Fibroblast of skin of right quadriceps (primary cell): ENCODE measurements around the gene MYL12A.

Source experiments
- DNase-seq: peaks from one replicate; pipeline ENCODE4 v3.0.0-alpha.2; 2013

The MYL12A gene

GRCh38 chr18:3226048-3226447, 21.6 kb upstream of the MYL12A start:
- DNase-seq = no peak

DNA sequence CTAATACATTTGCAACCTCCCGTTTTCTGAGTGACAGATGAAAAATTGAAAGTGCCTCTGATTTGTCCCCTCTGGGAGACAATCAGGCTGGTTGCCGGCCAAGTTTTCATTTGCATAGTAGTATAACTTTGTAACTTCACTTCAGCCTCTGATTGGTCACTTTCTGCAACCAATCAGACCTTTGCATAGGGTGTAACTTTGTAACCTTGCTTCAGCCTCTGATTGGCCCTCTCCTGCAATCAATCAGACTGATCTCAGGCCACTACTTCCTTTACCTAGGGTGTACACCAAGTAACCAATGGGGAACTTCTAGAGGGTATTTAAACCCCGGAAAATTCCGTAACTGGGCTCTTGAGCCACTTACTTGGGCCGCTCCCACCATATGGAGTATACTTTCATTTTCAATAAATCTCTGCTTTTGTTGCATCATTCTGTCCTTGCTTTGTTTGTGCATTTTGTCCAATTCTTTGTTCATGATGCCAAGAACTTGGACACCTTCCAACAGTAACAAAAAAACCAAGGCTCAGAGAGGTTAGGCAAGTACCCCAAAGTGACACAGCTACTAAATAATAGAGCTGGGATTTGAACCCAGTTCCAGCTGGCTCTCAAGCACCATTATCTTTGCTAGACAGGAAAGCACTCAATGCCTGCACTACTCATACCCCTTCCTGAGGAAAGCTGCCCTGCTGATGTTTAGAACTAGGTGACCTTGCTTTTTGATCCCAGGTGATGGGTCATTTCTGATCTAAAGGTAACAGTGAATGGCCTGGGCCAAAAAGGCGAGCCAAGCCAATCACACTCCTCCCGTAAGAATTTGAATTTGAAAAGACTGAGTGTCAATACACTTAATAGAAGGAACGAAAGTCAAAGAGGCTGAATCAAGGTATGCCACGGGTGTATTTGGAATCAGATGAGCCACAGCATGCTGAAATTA, 16.9 kb upstream of the MYL12A start:
- DNase-seq = no peak

- DNase-seq = no peak
Measured at GRCh38 chr18:3233004-3233403, 14.6 kb upstream of the MYL12A start.

GRCh38 chr18:3233433-3234168, 14.0 kb upstream of the MYL12A start:
- no peak for DNase-seq

GRCh38 chr18:3234457-3234856, 13.1 kb upstream of the MYL12A start:
- no peak for DNase-seq

DNA sequence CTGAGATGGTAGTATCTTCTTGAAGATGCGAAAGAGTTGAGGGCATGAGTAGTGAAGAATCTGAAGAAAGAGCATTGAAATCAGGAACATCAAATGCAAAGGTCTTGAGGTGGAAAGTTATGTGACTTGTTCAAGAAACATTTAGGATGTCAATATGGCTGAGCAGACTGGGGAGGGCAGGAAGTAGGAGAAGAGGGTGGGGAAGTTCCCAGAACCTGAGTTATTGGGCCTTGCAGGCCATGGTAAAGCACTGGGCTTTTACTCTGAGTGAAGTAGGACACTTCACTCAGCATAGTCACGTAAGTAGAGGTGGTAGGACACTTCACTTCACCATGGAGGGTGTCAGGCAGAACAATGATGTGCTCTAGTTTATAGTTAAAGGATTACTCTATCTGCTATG, 11.8 kb upstream of the MYL12A start:
- no peak for DNase-seq

- DNase-seq = no peak
Measured at GRCh38 chr18:3236470-3236869, 11.1 kb upstream of the MYL12A start.

DNA sequence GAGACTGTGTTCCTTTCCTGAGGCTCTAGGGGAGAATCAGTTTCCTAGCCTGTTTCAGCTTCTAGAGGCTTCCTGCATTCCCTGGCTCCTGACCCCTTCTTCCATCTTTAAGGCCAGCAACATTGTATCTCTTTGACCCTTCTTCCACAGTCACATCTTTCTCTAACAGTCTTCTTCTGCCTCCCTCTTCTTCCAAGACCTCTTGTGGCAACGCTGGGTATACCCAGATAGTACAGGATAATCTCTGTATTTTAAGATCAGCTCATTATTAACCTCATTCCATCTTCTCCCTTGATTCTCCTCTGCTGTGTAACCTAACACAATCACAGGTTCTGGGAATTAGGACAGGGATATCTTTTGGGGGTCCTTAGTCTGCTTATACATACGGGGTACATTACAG, 8.9 kb upstream of the MYL12A start:
- DNase-seq = no peak

- DNase-seq = no peak
Measured at GRCh38 chr18:3245185-3245564, 2.4 kb upstream of the MYL12A start.

DNA sequence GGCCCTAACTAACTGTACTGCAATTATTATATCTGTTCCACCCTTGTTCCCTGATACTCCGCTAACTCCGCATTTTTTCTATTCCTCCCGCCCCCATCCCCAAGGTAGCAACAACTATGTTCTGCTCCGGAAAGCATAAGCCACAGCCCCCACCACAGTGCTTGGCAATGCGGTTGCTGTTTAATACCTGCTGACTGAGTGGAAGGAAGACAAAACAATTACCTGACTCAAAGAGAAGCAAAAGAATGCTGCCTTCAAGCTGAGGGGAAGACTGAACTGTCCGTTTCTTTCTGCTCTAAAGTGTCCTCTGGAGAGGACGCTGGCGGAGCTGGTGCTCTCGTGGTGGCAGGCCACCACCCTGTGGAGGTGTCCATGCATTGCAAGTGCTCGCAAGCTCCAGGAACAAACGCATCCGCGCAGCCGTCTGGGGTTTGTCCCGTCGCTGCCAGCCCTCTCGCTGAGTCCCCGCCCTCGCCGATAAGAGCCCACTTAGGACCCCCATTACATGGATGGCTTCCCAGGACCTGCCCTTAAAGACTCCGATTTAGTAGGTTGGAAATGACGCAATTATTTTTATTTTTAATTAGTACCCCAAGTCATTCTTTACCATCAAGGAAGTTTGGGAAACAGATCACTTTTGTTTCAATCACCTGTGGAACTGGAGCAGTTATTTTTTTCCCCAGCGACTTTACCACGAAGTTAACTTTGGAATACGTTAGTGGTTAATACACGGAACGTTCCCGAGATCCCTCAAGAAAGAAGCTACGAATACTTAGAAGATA, 1.6 kb upstream of the MYL12A start:
- peak; percentile 85 for DNase-seq

- DNase-seq = no peak
Measured at GRCh38 chr18:3246635-3247239, 864 bp upstream of the MYL12A start.

DNA sequence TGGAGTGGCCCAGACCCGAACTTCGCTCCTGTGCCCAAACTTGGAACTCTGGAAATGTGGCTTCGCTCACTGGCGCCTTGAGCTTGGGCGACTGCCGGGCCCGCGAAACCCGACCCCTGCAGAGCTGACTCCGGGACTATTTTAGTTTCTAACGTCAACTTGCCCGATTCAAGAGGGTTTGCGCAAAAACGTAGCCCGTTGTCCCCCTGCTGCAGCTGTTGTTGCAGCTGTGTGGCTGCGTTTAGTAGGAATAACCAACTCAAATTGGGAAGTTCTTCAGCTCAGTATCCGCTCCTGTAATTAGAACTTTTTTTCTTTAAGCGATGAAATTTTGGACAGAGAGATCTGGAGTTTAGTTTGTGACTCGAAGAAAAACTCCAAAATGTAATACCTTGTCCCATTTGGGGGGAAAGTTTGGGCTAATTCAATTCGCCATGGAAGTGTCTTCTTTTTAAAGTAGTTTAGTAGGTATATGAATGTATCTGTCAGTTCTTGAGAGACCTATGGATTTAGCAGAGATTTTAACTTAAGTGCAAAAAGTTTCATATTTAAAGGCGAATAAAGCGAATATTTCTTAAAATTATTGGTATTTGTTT, 559 bp downstream of the MYL12A start:
- peak; percentile 39 for DNase-seq

DNA sequence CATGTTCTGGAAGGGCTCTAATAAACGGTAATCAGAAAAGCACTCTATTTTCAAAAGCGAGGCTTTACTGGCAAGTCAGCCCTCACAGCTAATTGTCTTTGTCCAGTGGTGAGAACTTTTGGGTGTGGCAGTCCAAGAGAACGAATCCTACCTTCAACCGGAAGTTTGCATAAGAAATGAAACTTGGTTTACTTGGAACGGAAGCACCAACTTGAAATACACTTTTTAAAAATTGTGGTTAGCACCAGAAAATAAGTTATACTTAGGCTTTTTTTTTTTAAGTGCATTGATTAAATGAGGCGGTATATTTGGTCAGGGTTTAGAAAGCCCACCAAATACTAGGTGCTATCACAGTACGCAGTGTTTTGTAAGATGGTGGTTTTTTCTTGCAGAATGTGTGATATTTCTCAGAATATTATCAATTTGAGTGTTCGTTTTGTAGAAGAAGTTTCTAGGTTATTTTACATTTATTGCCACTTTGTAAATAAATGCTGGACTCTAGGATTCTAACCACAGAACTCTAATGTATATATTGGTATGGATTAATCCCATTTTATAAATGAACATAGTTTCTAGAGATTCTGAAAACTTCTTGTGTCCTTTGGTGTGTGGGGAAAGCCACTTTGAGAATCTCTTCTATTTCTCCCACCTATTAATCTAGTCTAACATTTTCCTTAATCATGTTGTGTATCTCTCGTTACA, 1.2 kb downstream of the MYL12A start:
- peak; percentile 66 for DNase-seq

DNA sequence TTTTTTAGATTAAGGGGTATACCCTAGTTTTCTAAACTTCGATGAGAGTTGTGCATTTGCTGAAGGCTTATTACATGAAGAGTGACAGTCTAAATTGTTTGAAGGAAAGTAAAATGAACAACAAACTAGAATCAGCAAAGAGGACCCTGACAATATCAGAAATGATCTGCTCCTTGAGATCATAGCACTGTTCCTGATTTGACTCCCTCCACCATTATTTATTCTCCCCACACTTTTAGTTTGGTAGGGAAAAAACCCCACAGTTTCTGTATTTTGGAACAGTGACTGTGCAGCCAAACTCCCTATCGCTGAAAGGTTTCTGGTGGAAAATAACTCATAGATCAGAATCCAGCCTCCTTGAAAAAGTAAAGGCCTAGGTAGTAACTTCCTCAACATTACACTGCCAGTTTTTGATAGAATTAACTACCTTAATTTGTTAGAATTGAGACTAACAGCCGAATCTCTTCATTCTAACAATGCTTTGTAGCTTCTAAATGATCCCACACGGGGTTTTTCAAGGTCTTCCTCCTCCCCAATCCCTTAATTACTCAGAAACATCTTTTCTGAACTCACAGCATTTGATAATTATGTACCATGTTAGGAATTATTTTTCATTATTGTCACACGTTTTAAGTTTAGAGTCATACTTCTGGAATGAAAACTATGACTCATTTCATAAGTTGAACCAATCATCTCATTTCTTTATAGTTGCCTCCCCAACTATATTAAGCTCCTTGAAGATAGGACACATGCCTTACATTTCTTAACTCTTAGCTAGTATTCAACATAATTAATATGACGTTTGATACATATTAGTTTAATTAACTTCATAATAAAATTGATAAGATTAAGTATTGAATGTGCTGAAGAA, 2.9 kb downstream of the MYL12A start:
- peak; percentile 91 for DNase-seq

DNA sequence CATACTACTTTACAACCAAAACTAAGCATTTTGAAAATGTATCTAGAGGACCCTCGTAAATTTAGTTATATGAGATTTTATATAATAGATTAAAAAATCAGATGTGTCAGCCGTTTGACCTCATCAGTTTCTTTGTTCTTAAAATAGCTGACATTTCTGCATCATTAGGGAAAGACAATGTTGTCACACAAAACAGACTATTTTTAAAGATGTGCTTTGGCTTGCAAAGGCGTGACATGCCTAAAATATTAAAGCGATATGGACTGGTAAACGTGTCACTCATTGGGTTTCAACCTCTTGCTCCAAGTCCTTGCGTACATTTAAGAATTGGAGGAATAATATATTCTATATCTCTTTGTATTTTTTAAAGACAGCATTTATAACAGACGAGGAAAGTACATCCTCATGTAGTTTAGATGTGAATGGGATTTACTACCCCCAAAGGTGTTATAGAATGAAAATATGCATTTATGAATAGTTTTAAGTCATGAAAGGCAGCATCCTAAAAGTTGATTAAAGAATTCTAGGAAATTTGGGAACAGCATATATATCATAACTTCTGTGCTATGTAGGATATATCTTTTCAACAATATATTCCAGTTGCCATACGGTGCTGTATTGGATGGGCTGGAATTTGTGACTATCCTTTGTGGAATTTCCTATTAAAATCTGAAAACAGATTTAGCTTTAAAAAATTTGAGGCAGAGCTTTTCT, 3.8 kb downstream of the MYL12A start:
- DNase-seq = peak; percentile 28

DNA sequence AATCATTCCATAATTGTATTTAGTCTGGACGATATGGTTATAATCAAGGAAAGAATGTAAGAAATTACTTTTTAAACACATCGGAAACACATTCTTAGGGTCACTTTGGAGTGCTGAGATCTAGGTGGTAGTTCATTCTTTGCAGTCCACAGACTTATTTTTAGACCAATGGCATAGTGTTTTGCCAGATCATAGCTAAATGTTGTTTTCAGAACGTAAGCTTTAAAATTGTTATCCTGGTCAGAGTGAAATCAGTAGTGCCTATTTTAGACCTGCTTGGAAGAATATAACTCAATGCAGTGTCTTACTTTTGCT, 4.3 kb downstream of the MYL12A start:
- peak; percentile 78 for DNase-seq

GRCh38 chr18:3252843-3253242, 5.2 kb downstream of the MYL12A start:
- DNase-seq = no peak

GRCh38 chr18:3254725-3255124, 7.1 kb downstream of the MYL12A start:
- DNase-seq = no peak

DNA sequence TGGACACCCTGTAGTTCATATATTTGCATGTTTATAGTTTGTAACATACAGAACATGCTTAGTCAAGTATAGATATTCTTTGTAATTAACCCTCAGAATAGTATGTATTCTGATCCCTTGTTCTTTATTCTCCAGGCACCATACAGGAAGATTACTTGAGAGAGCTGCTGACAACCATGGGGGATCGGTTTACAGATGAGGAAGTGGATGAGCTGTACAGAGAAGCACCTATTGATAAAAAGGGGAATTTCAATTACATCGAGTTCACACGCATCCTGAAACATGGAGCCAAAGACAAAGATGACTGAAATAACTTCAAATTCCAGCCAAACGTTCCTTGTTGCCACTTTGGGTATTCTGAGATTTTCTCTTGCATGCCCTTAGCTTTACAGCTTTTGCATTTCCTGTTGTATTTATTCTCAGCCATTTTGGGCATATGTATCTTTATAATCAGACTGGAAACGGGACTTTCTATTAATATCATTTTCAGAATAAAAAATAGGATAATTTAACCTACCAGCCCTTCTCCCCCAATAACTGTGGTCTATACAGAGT, 8.1 kb downstream of the MYL12A start:
- DNase-seq = no peak
